Left forelimb (tissue), 1 donor: ENCODE measurements around the gene NOP10.
"Not testable (repeated sequence)": the region's sequence is repeated elsewhere in the genome, so short reads cannot be mapped to it uniquely, and the experiment has no call there.

ENCODE experiments used
- DNase-seq: peaks from one replicate; pipeline ENCODE4 v3.0.0-alpha.2; 2018; ENCODE audit warnings: low spot score

Gene NOP10

DNA sequence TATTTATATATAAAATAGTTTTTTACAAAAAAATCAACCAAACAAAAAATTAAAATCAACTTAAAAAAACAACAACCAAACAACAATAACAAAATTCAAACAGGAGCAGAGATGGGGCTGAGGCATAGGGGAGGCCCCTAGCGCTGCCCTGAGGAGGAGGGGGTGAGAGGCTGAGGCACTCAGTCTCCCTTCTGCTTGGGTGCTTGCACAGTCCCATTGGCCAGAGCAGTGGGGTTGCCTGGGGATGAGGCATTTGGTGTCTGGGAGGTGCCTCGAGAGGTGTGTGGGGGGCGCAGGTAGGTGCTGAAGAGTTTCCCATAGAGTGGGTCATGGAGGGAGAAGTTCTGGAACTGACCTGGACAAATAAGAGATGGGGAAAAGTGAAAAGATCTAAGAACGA is 16.0 kb upstream of the NOP10 start:
- DNase-seq: no peak

- DNase-seq: no peak
Measured at GRCh38 chr15:34358367-34358766, 15.4 kb upstream of the NOP10 start.

- DNase-seq: no peak
Measured at GRCh38 chr15:34357653-34358052, 14.7 kb upstream of the NOP10 start.

DNA sequence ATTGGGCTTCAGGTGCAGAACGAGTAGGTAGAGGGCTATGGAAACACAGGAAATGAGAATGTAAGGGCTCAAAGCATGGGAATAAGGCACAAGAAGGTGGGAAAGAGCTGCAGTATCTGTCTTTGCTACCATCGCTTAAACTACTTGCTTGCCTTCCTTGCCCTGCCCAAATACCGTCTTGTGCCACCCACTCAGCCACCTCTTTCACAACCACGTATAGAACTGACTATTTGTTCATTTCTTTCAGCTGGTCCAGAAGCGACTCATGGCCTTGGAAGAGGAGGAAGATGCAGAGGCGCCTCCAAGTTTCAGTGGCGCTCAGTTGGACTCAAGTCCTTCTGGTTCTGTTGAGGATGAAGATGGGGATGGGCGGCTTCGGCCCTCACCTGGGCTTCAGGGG is 12.3 kb upstream of the NOP10 start:
- no peak for DNase-seq

DNA sequence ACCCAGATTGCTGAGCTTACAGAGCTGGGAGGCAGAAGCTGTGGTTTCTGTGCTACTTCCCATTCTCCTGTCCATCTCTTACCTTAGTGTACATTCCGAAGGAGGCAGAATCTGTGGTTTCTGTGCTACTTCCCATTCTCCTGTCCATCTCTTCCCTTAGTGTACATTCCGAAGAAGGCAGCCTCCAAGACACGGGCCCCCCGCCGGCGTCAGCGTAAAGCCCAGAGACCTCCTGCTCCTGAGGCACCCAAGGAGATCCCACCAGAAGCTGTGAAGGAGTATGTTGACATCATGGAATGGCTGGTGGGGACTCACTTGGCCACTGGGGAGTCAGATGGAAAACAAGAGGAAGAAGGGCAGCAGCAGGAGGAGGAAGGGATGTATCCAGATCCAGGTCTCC is 11.3 kb upstream of the NOP10 start:
- no peak for DNase-seq

GRCh38 chr15:34353627-34354026 is 10.7 kb upstream of the NOP10 start:
- DNase-seq: no peak

DNA sequence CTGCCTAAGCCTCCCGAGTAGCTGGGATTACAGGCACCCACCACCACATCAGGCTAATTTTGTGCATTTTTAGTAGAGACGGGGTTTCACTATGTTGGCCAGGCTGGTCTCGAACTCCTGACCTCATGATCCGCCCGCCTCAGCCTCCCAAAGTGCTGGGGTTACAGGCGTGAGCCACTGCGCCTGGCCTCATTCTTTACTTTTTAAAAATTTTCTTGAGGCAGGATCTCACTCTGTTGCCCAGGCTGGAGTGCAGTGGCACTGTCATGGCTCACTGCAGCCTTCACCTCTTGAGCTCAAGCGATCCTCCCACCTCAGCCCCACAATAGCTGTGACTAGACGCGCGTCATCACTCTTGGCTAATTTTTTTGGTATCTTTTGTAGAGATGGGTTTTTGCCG is 10.1 kb upstream of the NOP10 start:
- DNase-seq: not testable (repeated sequence)

GRCh38 chr15:34349769-34350168 is 6.8 kb upstream of the NOP10 start:
- DNase-seq: no peak

- DNase-seq: no peak
Measured at GRCh38 chr15:34348735-34349300, 5.9 kb upstream of the NOP10 start.

DNA sequence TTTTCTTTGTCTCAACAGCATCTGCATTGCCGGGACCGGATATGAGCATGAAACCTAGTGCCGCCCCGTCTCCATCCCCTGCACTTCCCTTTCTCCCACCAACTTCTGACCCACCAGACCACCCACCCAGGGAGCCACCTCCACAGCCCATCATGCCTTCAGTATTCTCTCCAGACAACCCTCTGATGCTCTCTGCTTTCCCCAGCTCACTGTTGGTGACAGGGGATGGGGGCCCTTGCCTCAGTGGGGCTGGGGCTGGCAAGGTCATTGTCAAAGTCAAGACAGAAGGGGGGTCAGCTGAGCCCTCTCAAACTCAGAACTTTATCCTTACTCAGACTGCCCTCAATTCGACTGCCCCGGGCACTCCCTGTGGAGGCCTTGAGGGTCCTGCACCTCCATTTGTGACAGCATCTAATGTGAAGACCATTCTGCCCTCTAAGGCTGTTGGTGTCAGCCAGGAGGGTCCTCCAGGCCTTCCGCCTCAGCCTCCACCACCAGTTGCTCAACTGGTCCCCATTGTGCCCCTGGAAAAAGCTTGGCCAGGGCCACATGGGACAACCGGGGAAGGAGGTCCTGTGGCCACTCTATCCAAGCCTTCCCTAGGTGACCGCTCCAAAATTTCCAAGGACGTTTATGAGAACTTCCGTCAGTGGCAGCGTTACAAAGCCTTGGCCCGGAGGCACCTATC is 5.2 kb upstream of the NOP10 start:
- no peak for DNase-seq

- not testable (repeated sequence) for DNase-seq
Measured at GRCh38 chr15:34342213-34342736, 661 bp downstream of the NOP10 start.

DNA sequence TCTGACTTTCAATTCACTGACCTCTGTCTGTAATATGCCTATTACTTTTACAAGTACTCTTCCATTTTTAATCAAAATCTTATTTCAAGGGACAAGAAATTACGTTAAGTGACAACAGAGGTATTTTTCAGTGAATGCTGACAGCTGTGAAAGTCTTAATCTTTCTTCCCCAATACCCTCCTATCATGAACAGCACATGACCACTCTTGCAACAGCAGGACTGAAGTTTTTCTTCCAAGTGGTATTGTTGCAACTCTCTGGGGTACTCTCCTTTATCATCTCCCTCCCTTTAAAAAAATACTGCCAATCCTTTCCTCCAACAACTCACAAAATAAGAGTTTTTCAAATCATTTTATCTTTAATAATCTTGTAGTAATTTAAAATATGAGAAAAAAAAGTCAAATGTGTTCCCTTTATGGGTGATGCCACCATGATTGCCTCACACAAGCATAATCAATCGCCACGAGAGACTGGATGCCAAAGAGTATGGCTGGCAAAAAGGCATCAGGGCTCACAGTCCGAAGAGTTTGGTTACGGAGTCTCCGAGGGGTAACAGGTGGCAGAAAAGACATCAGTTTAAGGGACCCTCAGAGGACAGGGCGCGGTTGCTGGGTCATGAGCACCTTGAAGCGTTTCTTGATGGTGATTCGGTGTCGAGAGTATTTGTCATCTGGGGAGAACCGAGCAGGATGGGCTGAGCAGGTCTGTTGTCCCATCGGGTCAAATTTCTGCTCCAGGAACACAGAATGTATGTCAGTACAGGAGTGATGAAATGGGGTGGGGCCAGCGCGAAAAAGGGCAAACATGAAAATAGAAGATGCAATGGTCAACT is 1.3 kb downstream of the NOP10 start:
- DNase-seq: no peak

- DNase-seq: no peak
Measured at GRCh38 chr15:34339946-34340345, 3.0 kb downstream of the NOP10 start.

DNA sequence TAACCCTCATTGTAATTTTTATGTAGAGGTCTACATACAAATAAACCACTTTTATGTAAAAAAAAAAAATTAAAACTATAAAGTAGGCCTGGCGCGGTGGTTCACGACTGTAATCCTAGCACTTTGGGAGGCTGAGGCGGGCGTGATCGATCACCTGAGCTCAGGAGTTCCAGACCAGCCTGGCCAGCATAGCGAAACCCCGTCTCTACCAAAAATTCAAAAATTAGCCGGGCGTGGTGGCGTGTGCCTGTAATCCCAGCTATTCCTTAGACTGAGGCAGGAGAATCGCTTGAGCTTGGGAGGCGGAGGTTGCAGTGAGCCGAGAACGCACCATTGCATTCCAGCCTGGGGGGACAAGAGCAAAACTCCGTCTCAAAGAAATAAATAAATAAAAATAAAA is 4.6 kb downstream of the NOP10 start:
- no peak for DNase-seq

DNA sequence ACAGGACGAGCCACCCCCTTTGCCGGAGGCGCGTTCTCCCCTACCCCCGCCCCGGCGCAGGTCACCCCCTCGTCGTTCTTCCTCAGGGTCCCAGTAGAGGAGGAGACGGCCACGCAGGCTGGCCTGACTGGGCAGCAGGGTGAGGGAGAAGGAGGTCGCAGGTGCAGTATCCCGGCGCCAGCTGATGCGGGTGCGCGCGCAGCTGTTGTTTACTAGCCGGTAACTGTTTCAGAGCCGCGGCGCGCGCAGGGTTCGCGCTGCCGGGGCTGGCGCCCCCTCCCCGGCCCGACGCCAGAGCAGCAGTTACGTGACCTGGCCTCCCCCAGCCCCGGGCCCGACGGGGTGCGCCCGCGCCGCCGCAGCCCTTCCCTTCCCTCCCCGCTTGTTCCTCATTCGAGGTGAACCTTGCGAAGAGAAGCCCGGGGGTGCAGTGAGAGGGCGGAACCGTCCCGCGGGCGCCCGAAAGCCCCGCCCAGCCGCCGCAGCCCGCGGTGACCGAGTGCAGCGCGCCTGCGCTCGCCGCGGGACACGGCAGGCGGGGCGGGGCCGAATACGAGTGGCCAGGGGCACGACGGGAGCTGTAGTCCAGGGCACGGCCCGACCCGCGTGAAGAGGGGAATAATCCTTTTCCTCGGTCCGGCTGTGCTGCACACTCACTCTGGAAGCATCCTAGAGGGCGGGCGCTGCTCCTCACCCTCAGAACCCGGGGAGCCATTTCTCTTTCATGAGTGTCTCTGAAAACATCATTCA is 5.2 kb downstream of the NOP10 start, which contains the start of gene SLC12A6:
SLC12A6 (minus strand) TSS at position 225 of the 750 bp plus-strand sequence. CDS start 1,101 bp downstream, outside the sequence.
- DNase-seq: peak; percentile 92

DNA sequence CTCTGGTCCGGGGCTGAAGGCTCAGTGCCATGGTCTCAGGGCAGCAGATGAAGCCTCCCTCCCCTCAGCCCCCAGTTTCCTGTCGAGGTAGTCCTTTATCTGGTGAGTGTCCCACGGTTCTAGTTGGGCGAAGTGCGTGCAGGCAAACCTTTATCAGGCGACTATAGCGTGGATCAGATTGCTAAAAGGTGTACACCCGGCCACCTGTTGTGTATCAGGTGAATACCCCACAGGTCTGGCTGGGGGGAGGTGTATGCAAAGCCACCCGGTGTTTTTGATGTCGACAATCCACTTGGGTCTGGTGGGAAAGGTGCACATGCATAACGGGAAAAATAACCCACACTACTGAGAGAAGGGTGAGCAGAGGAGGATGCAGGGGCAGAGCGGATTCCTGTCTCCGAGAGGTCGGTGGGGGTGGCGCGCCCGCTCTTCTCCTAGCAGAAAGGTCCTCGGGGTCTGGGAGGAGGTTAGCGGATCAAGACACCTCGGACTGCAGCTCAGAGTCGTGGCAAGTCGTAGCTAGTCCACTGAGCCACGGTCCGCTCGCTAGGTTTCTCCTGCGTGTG is 5.9 kb downstream of the NOP10 start:
- DNase-seq: no peak

GRCh38 chr15:34336231-34336990 is 6.5 kb downstream of the NOP10 start:
- DNase-seq: no peak

DNA sequence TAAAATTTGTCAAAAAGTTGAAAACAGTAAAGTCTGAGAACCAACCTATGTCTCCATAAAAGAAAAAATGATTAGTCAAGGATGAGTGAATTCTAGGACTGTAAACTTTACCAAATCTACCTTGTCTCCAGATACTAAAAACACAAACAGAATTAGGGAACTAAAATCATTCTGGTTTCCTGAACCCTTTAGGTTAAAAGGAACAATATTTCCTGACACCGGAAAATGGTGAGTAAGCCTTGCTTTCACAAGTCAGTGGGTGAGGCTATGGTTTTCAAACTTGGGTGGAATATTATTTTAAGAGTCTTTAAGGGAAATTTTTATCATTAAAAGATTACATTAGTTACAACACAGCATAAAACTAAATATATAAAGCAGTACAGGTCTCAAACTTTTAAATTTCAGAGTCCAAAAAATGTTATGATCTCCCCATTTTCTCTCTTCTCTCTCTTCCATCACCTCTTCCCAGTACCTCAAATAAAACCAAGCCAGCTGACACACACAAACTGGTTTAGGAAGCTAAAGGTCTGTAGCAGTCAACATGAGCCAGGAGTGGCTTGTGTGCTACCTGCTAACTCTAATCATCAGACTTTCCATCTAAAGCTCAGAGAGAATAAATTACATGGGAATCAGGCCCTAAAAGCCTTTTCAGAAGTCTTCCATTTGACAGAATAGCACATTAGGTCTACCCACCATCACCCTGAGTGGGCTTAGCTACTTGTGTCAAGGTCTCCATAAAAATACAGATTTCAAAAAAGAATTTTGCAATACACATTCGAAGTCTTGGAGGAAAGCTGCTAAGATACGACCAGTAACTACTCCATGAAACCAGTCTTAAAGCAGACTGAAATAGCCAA is 7.5 kb downstream of the NOP10 start:
- no peak for DNase-seq

GRCh38 chr15:34334672-34335071 is 8.3 kb downstream of the NOP10 start:
- DNase-seq: no peak

- DNase-seq: no peak
Measured at GRCh38 chr15:34332553-34333120, 10.3 kb downstream of the NOP10 start.
